ENCODE results near the gene REXO5. TPM values are rescaled to one million over a fixed set of nuclear protein-coding genes. Genes with fewer than 3 reads are reported as not detected.
A peak's percentile ranks its signal among the peaks of the same experiment; 100 is the strongest.
"Not testable (repeated sequence)": the region's sequence is repeated elsewhere in the genome, so short reads cannot be mapped to it uniquely, and the experiment has no call there.

Gene REXO5
- total and polyA plus RNA-seq, 7 donors, result 0.63 to 1.8 (median 1.1) TPM

GRCh38 chr16:20803561-20804214 is 2.6 kb upstream of the REXO5 start:
- intact Hi-C loops (cut with DNase I), result loop anchor here in 1 of 2 donors (5.0 kb wide), 1 partner anchor 279 kb away; no protein-coding TSS in a partner anchor

DNA sequence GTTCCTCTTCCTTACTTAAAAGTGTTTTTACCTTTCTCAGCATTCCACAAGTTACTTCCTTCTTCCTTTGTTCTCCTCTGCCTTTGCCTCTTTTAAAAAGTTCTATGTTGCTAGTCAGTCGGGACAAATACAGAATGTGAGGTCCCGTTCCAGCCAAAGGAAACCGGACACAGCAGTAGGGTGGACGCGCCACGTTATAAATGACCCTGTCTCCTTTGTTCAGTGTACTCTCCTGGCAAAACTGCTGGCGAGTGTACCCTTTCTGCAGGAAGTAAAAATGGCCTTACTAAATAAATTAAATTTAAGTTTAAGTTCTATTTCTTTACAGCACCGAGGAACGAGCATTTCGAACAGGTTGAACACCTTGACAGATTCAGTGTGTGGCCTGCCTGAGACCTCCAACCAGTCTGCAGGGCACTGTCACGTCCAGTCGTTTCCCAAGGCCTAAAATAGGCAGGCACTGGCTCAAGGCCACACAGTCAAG is 601 bp upstream of the REXO5 start:
- Histone ChIP-seq H3K27ac (peak overlapping the region; percentile 92), H3K4me1 (peaks cover 17% of the 10 kb centered on the region), H3K36me3 (ENCODE audit: insufficient read depth in 1 of 2, low read depth in 1 of 2) (peaks cover 0 to 28% of the 10 kb centered on the region in 2 donors), H3K4me3 (peak overlapping the region; percentile 94)
- ATAC-seq, result peak; percentile 15 to 95 (median 30)
- not testable (repeated sequence) for H3K27me3 ChIP-seq (ENCODE audit: insufficient read depth in 3 of 3, low read length in 2 of 3); DNase-seq; H3K9me3 ChIP-seq
- intact Hi-C loops (cut with DNase I), result loop anchor here in 1 of 2 donors (5.0 kb wide), 2 partner anchors 63 to 97 kb away; partner anchors contain the start of genes DCUN1D3, LYRM1 and THUMPD1
- 1 to 4% (median 3%) methylated on average over 12 of the region's 12 CpGs for WGBS, 3 donors

More at GRCh38 chr16:20803561-20804214, 2.6 kb upstream of the REXO5 start:
- H3K4me1 ChIP-seq, result peaks cover 17% of the 10 kb centered on the region
- DNase-seq, result no peak
- no peak for ATAC-seq
- H3K36me3 ChIP-seq (ENCODE audit: insufficient read depth in 1 of 2, low read depth in 1 of 2), result peaks cover 0 to 47% of the 10 kb centered on the region in 2 donors
- no peaks in the 10 kb centered on the region for H3K9me3 ChIP-seq
- no peak overlapping the region for H3K4me3 ChIP-seq
- TF ChIP-seq, protein P1, sequence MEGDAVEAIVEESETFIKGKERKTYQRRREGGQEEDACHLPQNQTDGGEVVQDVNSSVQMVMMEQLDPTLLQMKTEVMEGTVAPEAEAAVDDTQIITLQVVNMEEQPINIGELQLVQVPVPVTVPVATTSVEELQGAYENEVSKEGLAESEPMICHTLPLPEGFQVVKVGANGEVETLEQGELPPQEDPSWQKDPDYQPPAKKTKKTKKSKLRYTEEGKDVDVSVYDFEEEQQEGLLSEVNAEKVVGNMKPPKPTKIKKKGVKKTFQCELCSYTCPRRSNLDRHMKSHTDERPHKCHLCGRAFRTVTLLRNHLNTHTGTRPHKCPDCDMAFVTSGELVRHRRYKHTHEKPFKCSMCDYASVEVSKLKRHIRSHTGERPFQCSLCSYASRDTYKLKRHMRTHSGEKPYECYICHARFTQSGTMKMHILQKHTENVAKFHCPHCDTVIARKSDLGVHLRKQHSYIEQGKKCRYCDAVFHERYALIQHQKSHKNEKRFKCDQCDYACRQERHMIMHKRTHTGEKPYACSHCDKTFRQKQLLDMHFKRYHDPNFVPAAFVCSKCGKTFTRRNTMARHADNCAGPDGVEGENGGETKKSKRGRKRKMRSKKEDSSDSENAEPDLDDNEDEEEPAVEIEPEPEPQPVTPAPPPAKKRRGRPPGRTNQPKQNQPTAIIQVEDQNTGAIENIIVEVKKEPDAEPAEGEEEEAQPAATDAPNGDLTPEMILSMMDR (IDR thresholded peaks at IDR 0.05), result no peak
- no peak overlapping the region for H3K27ac ChIP-seq
- WGBS, 3 donors, result 87 to 93% (median 89%) methylated on average over 7 of the region's 7 CpGs
- H3K27me3 ChIP-seq (ENCODE audit: insufficient read depth in 3 of 3, low read length in 2 of 3), result no peaks in the 10 kb centered on the region

DNA sequence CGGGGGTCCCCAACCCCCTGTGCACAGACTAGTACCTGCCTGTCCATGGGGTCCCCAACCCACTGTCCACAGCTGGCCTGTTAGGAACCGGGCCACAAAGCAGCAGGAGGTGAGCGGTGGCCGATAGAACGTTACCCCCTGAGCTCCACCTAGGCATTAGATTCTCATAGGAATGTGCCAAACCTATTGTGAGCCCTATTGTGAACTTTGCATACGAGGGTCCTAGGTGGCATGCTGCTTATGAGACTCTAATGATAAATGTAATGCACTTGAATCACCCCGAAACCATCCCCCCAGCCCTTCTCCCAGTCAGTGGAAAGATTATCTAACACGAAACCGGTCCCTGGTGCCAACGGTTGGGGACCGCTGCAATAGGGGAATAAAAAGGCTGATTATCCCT is 1.5 kb downstream of the REXO5 start:
- H3K4me3 ChIP-seq, result no peak overlapping the region
- 84 to 95% (median 91%) methylated on average over 11 of the region's 11 CpGs for WGBS, 3 donors
- DNase-seq (no peak), ATAC-seq (no peak)
- intact Hi-C loops (cut with DNase I), result loop anchor here in 1 of 2 donors (5.0 kb wide), 2 partner anchors 66 to 94 kb away; partner anchors contain the start of genes DCUN1D3, LYRM1 and THUMPD1
- TF ChIP-seq, protein P1 (IDR thresholded peaks at IDR 0.05), result no peak
- H3K27ac ChIP-seq, result no peak overlapping the region
- H3K9me3 ChIP-seq, result no peaks in the 10 kb centered on the region
- peaks cover 17% of the 10 kb centered on the region for H3K4me1 ChIP-seq
- no peaks in the 10 kb centered on the region for H3K27me3 ChIP-seq (ENCODE audit: insufficient read depth in 3 of 3, low read length in 2 of 3)
- peaks cover 0 to 7% of the 10 kb centered on the region in 2 donors for H3K36me3 ChIP-seq (ENCODE audit: insufficient read depth in 1 of 2, low read depth in 1 of 2)

GRCh38 chr16:20811889-20812439 is 5.6 kb downstream of the REXO5 start:
- ATAC-seq (no peak), DNase-seq (no peak)
- no peaks in the 10 kb centered on the region for H3K27me3 ChIP-seq (ENCODE audit: insufficient read depth in 3 of 3, low read length in 2 of 3)
- WGBS, 3 donors, result 95 to 97% (median 96%) methylated on average over 10 of the region's 10 CpGs
- TF ChIP-seq, protein P1 (IDR thresholded peaks at IDR 0.05), result no peak
- no peak overlapping the region for H3K27ac ChIP-seq
- H3K4me3 ChIP-seq, result no peak overlapping the region
- no peaks in the 10 kb centered on the region for H3K36me3 ChIP-seq (ENCODE audit: insufficient read depth in 1 of 2, low read depth in 1 of 2)
- no peaks in the 10 kb centered on the region for H3K9me3 ChIP-seq
- peaks cover 6% of the 10 kb centered on the region for H3K4me1 ChIP-seq
- intact Hi-C loops (cut with DNase I), result no loop called here

GRCh38 chr16:20812510-20812909 is 6.2 kb downstream of the REXO5 start:
- H3K36me3 ChIP-seq (ENCODE audit: insufficient read depth in 1 of 2, low read depth in 1 of 2), result no peaks in the 10 kb centered on the region
- intact Hi-C loops (cut with DNase I), result no loop called here
- no peak for DNase-seq
- no peak for ATAC-seq
- no peaks in the 10 kb centered on the region for H3K9me3 ChIP-seq
- H3K4me3 ChIP-seq, result no peak overlapping the region
- no peaks in the 10 kb centered on the region for H3K27me3 ChIP-seq (ENCODE audit: insufficient read depth in 3 of 3, low read length in 2 of 3)
- no peak overlapping the region for H3K27ac ChIP-seq
- 76 to 97% (median 83%) methylated on average over 2 of the region's 2 CpGs for WGBS, 3 donors
- peaks cover under 1% of the 10 kb centered on the region for H3K4me1 ChIP-seq
- TF ChIP-seq, protein P1 (IDR thresholded peaks at IDR 0.05), result no peak
